ENCODE measurements around the gene SNTB2. TPM values are rescaled to one million over a fixed set of nuclear protein-coding genes. Genes with fewer than 3 reads are reported as not detected.

Gene SNTB2
- total and polyA plus RNA-seq, 10 of the 15 experiments (the other 5 are each of a cell fraction or from before 2014, with no cell fraction given), result 1.2 to 15.7 (median 5.0) TPM

- ATAC-seq (no peak), DNase-seq (ENCODE audit: low read depth, low spot score) (no peak), FAIRE-seq (no peak)
- 98% methylated on average over 5 of the region's 5 CpGs for WGBS (ENCODE audit: insufficient coverage, insufficient replicate concordance, low lambda C conversion rate, missing lambda C conversion rate)
- H3K27ac ChIP-seq (ENCODE audit: control insufficient read depth, insufficient read depth), result no peak overlapping the region
- RAD21 ChIA-PET (ENCODE audit: unreplicated experiment), result no interaction called here
- H4K20me1 ChIP-seq (ENCODE audit: control insufficient read depth, insufficient read depth), result no peaks in the 10 kb centered on the region
- intact Hi-C loops (cut with micrococcal nuclease; ENCODE audit: unreplicated experiment), result no loop called here
- peaks cover 12% of the 10 kb centered on the region for H3K79me2 ChIP-seq (ENCODE audit: control insufficient read depth, insufficient read depth, low read length)
- H3K9me3 ChIP-seq (replicated peaks; ENCODE audit: control insufficient read depth, insufficient read depth, low read length), result no peaks in the 10 kb centered on the region
- H3K4me3 ChIP-seq, result no peak overlapping the region
- SMC1A ChIA-PET (ENCODE audit: uncharacterized antibody, unreplicated experiment), result interaction anchor here (0.6 kb wide), 1 partner anchor 8 kb away, joined by 3 read pairs; the partner anchor contains the start of gene UTP4
- H3K9ac ChIP-seq (ENCODE audit: control insufficient read depth, insufficient read depth, low read length), result no peak overlapping the region
- no peaks in the 10 kb centered on the region for H3K27me3 ChIP-seq (replicated peaks in 1 of 2; ENCODE audit: control insufficient read depth in 2 of 2, insufficient read depth in 2 of 2, low read length in 1 of 2)
- no peak for TF ChIP-seq ZBTB4 (CRISPR knock-in tag; IDR thresholded peaks at IDR 0.05)
- no peak for TF ChIP-seq MEF2A (IDR thresholded peaks at IDR 0.05; ENCODE audit: insufficient read depth, low read depth, low read length)
- no peak for TF ChIP-seq SREBF2 (IDR thresholded peaks at IDR 0.05; ENCODE audit: low read length)
- TF ChIP-seq PAX8 (IDR thresholded peaks at IDR 0.05), result no peak
- TF ChIP-seq SIN3A (IDR thresholded peaks at IDR 0.05; ENCODE audit: low read depth, low read length), result no peak
- no peak for TF ChIP-seq MYB (IDR thresholded peaks at IDR 0.05; ENCODE audit: borderline replicate concordance, low read depth, low read length)
- CTCF ChIA-PET, result interaction anchor here (1.1 to 2.7 kb wide), 3 partner anchors 9 to 28 kb away, joined by 3 to 14 read pairs (median 4); no protein-coding TSS in a partner anchor
- POLR2A ChIA-PET, result no interaction called here
- H3K4me1 ChIP-seq (ENCODE audit: control insufficient read depth, insufficient read depth, low read length), result no peaks in the 10 kb centered on the region
- BruUV-seq (replicated peaks), result no TSS peak
- no peak overlapping the region for H3K4me2 ChIP-seq (ENCODE audit: control insufficient read depth, insufficient read depth)
- peaks cover 20 to 31% of the 10 kb centered on the region in 2 experiments for H3K36me3 ChIP-seq (ENCODE audit: control insufficient read depth in 2 of 2, insufficient read depth in 2 of 2, low read length in 1 of 2)
- H2AFZ ChIP-seq (ENCODE audit: control insufficient read depth, low read depth, low read length), result no peak overlapping the region
- in situ Hi-C loops (cut with MboI), result no loop called here
Observed at GRCh38 chr16:69141014-69141413, 46.0 kb upstream of the SNTB2 start.
